AG04450 (cell line): Measurements from ENCODE around the gene CCDC93. TPM values are rescaled to one million over a fixed set of nuclear protein-coding genes. Genes with fewer than 3 reads are reported as not detected.

Experiments
- CTCF ChIA-PET: fragments of 300-600, 350-600 bp; formaldehyde crosslinking; extraction: SDS; loops from one replicate; lab custom pipeline; 2022; ENCODE audit warnings: antibody characterized with exemption, inconsistent platforms; lab: Charles Lee
- POLR2A ChIA-PET: fragments of 350-600 bp; formaldehyde crosslinking; extraction: SDS; loops from one replicate; lab custom pipeline; 2021; ENCODE audit warnings: antibody characterized with exemption, inconsistent platforms; lab: Yijun Ruan, JAX
- DNase-seq: peaks from one replicate; pipeline ENCODE4 v3.0.0-alpha.2; 2011; ENCODE audit warnings: low read depth, low spot score
- H3K27ac ChIP-seq: one replicate; pipeline ENCODE4 v1.5.1; 2012; ENCODE audit warnings: low read depth, low read length, control low read depth
- H3K27me3 ChIP-seq: one replicate; pipeline ENCODE4 v1.6.0; 2012; ENCODE audit warnings: low read length; ENCODE audit not compliant: control insufficient read depth, insufficient read depth
- H3K4me3 ChIP-seq: 2 replicates; pipeline ENCODE4 v1.5.1; 2011; ENCODE audit warnings: mild to moderate bottlenecking, low read depth, low read length, control low read depth
- H3K9me3 ChIP-seq: 2 replicates; pipeline ENCODE4 v1.5.1; 2012; ENCODE audit warnings: low read length; ENCODE audit not compliant: control insufficient read depth, insufficient read depth
- CTCF ChIP-seq: IDR thresholded peaks from 2 replicates; pipeline ENCODE4 v1.5.1; 2011; ENCODE audit warnings: low read depth, low read length, control low read depth, inconsistent platforms
- polyA plus RNA-seq: library from polyadenylated mRNA; depleted of rRNA; stranded (reverse); fragments of >200 nt; gene quantifications from 2 replicates; pipeline ENCODE4 v1.2.3, GENCODE V29; 2011

The CCDC93 gene
- polyA plus RNA-seq, 1 experiment: 19.9 TPM

DNA sequence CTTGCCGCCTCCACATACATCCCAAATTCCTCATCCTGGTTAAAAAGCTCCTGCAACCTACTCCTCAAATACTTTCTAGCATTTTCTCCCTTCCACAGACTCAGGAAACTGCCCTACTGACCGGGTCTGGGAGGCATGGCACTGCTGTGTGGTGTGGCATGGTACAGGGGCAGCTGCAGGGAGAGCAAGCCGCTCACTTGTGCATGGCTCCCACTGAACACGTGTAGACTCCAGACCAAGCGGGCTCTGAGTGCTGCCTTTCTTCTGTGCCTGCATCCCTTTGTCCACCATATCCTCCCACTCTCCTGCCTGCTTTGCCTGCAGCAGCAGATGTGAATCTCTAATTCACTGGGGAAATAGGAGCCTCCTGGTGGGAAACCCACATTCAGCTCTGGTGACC is 72.2 kb downstream of the CCDC93 start:
- ChIA-PET CTCF (interaction anchor here (0.9 to 4.8 kb wide), 3 partner anchors 61 to 127 kb away, joined by 5 to 40 read pairs (median 10); partner anchors contain the start of gene DDX18), POLR2A (interaction anchor here (1.8 kb wide), 1 partner anchor 85 kb away, joined by 4 read pairs; no protein-coding TSS in a partner anchor)
- TF ChIP-seq CTCF: no peak
- no peak overlapping the region for H3K4me3 ChIP-seq
- no peaks in the 10 kb centered on the region for H3K27me3 ChIP-seq
- H3K9me3 ChIP-seq: no peaks in the 10 kb centered on the region
- DNase-seq: no peak
- H3K27ac ChIP-seq: no peak overlapping the region

DNA sequence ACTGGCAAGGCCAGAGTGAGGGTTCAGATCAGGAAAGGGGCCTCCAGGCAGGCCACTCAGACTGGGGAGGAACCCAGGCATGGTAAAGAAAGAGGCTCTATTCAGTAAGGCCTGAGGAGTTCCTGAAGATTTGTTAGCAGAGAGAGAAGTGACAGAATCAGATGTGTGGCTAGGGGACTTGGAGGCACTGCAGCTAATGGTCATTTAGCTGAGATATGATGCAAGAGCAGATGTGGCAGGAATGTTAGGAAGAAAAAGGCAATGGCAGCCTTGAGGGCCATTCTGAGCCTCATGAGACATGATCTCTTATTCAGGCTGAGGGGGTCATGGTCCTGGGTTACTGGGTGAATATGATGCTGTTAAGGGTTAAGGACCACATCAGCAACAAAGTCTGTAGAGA is 73.4 kb downstream of the CCDC93 start:
- no peaks in the 10 kb centered on the region for H3K27me3 ChIP-seq
- no peak overlapping the region for H3K4me3 ChIP-seq
- TF ChIP-seq CTCF: no peak
- CTCF ChIA-PET: interaction anchor here (0.7 to 1.0 kb wide), 2 partner anchors 74 to 126 kb away, joined by 3 to 5 read pairs; partner anchors contain the start of genes CCDC93 and DDX18
- POLR2A ChIA-PET: no interaction called here
- H3K9me3 ChIP-seq: no peaks in the 10 kb centered on the region
- DNase-seq: no peak
- H3K27ac ChIP-seq: no peak overlapping the region

- ChIA-PET POLR2A (no interaction called here), CTCF (interaction anchor here (3.6 kb wide), 1 partner anchor 65 kb away, joined by 25 read pairs; no protein-coding TSS in a partner anchor)
- no peak for TF ChIP-seq CTCF
- no peaks in the 10 kb centered on the region for H3K9me3 ChIP-seq
- no peak overlapping the region for H3K4me3 ChIP-seq
- H3K27me3 ChIP-seq: no peaks in the 10 kb centered on the region
- no peak overlapping the region for H3K27ac ChIP-seq
- DNase-seq: no peak
These were observed 75.3 kb downstream of the CCDC93 start for GRCh38 chr2:117938611-117939010.

GRCh38 chr2:117936871-117937428 is 76.9 kb downstream of the CCDC93 start:
- no peak for TF ChIP-seq CTCF
- ChIA-PET CTCF (interaction anchor here (1.1 to 3.6 kb wide), 2 partner anchors 67 to 123 kb away, joined by 3 to 25 read pairs; no protein-coding TSS in a partner anchor), POLR2A (no interaction called here)
- Histone ChIP-seq H3K27ac (no peak overlapping the region), H3K9me3 (no peaks in the 10 kb centered on the region), H3K27me3 (no peaks in the 10 kb centered on the region), H3K4me3 (no peak overlapping the region)
- no peak for DNase-seq

- Histone ChIP-seq H3K27ac (no peak overlapping the region), H3K9me3 (no peaks in the 10 kb centered on the region), H3K27me3 (no peaks in the 10 kb centered on the region), H3K4me3 (no peak overlapping the region)
- DNase-seq: no peak
- ChIA-PET CTCF (interaction anchor here (1.1 to 3.6 kb wide), 2 partner anchors 68 to 122 kb away, joined by 3 to 25 read pairs; no protein-coding TSS in a partner anchor), POLR2A (no interaction called here)
- TF ChIP-seq CTCF: no peak
These were observed 77.9 kb downstream of the CCDC93 start for GRCh38 chr2:117935954-117936353.
